AG09309 (cell line): ENCODE data around the gene CYP4Z1.
"Not testable (repeated sequence)": the region's sequence is repeated elsewhere in the genome, so short reads cannot be mapped to it uniquely, and the experiment has no call there.

Experiments used
- DNase-seq: peaks from one replicate; pipeline ENCODE4 v3.0.0-alpha.2; 2010; ENCODE audit warnings: low read depth
- H3K4me3 ChIP-seq: 2 replicates; pipeline ENCODE4 v1.5.1; 2011; ENCODE audit warnings: mild to moderate bottlenecking, low read depth, low read length, moderate library complexity; ENCODE audit not compliant: control insufficient read depth
- TF ChIP-seq, protein P1 (sequence below): IDR thresholded peaks from 2 replicates; pipeline ENCODE4 v1.5.1; 2011; ENCODE audit warnings: mild to moderate bottlenecking, low read depth, low read length, inconsistent platforms; ENCODE audit not compliant: insufficient read depth, control insufficient read depth; ENCODE audit errors: missing control alignments

CYP4Z1 gene

GRCh38 chr1:47106792-47107191 is 39.8 kb downstream of the CYP4Z1 start:
- TF ChIP-seq, protein P1, sequence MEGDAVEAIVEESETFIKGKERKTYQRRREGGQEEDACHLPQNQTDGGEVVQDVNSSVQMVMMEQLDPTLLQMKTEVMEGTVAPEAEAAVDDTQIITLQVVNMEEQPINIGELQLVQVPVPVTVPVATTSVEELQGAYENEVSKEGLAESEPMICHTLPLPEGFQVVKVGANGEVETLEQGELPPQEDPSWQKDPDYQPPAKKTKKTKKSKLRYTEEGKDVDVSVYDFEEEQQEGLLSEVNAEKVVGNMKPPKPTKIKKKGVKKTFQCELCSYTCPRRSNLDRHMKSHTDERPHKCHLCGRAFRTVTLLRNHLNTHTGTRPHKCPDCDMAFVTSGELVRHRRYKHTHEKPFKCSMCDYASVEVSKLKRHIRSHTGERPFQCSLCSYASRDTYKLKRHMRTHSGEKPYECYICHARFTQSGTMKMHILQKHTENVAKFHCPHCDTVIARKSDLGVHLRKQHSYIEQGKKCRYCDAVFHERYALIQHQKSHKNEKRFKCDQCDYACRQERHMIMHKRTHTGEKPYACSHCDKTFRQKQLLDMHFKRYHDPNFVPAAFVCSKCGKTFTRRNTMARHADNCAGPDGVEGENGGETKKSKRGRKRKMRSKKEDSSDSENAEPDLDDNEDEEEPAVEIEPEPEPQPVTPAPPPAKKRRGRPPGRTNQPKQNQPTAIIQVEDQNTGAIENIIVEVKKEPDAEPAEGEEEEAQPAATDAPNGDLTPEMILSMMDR = no peak
- H3K4me3 ChIP-seq = no peak overlapping the region
- DNase-seq = no peak

GRCh38 chr1:47107851-47108574 is 41.0 kb downstream of the CYP4Z1 start:
- DNase-seq, H3K4me3 ChIP-seq: not testable (repeated sequence)

GRCh38 chr1:47109482-47109881 is 42.5 kb downstream of the CYP4Z1 start:
- not testable (repeated sequence) for H3K4me3 ChIP-seq, DNase-seq

DNA sequence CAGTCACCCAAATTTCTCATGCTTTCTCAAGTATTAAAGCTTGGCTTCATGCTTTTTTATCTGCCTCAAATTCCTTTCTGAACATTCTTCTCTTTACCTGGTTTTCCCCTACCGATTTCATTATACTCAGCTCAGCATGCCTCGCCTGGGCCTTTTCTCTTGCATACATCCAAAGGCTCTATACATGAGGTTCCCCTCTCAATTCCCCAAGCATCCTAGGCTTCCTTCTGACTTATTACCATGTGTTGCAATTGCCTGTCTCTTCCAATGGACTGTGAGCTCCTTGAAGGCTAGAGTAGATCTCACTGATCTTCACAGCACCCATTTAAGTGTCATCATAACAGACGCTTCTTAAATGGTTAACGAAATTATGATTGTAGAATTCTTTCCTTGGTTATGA is 46.1 kb downstream of the CYP4Z1 start:
- no peak overlapping the region for H3K4me3 ChIP-seq
- TF ChIP-seq, protein P1 = no peak
- no peak for DNase-seq

- not testable (repeated sequence) for H3K4me3 ChIP-seq, DNase-seq
Observed at GRCh38 chr1:47121039-47121438, 54.0 kb downstream of the CYP4Z1 start.

GRCh38 chr1:47124834-47125233 is 57.8 kb downstream of the CYP4Z1 start:
- not testable (repeated sequence) for DNase-seq, H3K4me3 ChIP-seq

- DNase-seq, H3K4me3 ChIP-seq: not testable (repeated sequence)
Observed at GRCh38 chr1:47126997-47127396, 60.0 kb downstream of the CYP4Z1 start.

GRCh38 chr1:47128221-47128620 is 61.2 kb downstream of the CYP4Z1 start:
- DNase-seq = no peak
- no peak overlapping the region for H3K4me3 ChIP-seq
- TF ChIP-seq, protein P1 = no peak

GRCh38 chr1:47128854-47129253 is 61.8 kb downstream of the CYP4Z1 start:
- DNase-seq = not testable (repeated sequence)

GRCh38 chr1:47129489-47130230 is 62.6 kb downstream of the CYP4Z1 start:
- DNase-seq, H3K4me3 ChIP-seq: not testable (repeated sequence)

More at GRCh38 chr1:47128854-47129253, 61.8 kb downstream of the CYP4Z1 start:
- H3K4me3 ChIP-seq = not testable (repeated sequence)

DNA sequence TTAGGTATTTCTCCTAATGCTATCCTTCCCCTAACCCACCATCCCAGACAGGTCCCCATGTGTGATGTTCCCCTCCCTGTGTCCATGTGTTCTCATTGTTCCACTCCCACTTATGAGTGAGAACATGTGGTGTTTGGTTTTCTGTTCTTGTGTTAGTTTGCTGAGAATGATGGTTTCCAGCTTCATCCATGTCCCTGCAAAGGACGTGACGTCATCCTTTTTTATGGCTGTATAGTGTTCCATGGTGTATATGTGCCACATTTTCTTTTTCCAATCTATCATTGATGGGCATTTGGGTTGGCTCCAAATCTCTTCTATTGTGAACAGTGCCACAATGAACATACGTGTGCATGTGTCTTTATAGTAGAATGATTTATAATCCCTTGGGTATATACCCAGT is 65.6 kb downstream of the CYP4Z1 start:
- not testable (repeated sequence) for H3K4me3 ChIP-seq, DNase-seq
